Measurements from ENCODE around the gene SYCE3.
A peak's percentile ranks its signal among the peaks of the same experiment; 100 is the strongest.

DNA sequence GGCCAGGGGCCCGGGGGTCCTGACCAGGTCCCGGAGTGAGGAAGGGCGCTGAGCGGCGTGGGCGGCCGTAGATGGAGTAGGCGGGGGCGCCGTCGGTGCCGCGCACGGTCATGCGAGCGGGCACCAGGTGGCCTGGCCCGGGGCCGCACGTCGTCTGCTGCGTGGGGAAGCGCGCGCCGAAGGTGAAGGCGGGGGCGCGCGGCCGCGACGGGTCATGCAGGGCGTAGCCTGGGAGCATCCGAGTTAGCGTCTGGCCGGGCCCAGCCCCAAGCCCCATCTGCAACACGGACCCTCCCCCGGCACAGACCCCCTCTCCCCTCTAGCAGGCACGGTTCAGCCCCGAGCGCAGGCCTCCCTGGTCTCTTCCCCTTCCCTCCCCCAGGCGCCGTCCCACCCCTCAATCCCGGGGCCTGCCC, 31.2 kb downstream of the SYCE3 start:
- TF ChIP-seq, protein P1, sequence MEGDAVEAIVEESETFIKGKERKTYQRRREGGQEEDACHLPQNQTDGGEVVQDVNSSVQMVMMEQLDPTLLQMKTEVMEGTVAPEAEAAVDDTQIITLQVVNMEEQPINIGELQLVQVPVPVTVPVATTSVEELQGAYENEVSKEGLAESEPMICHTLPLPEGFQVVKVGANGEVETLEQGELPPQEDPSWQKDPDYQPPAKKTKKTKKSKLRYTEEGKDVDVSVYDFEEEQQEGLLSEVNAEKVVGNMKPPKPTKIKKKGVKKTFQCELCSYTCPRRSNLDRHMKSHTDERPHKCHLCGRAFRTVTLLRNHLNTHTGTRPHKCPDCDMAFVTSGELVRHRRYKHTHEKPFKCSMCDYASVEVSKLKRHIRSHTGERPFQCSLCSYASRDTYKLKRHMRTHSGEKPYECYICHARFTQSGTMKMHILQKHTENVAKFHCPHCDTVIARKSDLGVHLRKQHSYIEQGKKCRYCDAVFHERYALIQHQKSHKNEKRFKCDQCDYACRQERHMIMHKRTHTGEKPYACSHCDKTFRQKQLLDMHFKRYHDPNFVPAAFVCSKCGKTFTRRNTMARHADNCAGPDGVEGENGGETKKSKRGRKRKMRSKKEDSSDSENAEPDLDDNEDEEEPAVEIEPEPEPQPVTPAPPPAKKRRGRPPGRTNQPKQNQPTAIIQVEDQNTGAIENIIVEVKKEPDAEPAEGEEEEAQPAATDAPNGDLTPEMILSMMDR (IDR thresholded peaks at IDR 0.05): no peak
- TF ChIP-seq EZH2 (IDR thresholded peaks at IDR 0.05) (peak; percentile 63), EZH2phosphoT487 (IDR thresholded peaks at IDR 0.05) (no peak)
